Measurements from ENCODE around the gene RBCK1.

DNA sequence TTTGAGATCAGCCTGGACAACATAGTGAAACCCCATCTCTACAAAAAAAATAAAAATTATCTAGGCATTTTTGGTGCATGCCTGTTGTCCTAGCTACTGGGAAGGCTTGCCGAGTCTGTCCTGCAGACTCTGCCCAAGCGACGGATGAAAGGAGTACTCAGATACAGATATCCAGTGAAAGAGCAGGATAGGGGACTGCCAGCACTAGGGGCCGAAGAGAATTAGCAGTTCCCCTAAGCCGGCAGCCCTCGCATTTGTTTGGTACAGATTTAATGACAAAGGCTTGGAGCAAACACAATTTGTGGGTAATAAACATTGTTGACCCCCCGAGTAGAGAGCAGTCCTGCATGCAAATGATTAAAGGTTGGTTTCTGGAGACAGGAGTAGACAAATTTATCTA, 59.7 kb downstream of the RBCK1 start:
- no peak for TF ChIP-seq CTCF (IDR thresholded peaks at IDR 0.05; ENCODE audit: extremely low read depth in 1 of 2, insufficient read depth in 1 of 2, low read depth in 1 of 2, low read length in 2 of 2)
- no peak for TF ChIP-seq POLR2AphosphoS5 (IDR thresholded peaks at IDR 0.05; ENCODE audit: insufficient read depth, low read depth, low read length)
- no peak for TF ChIP-seq POLR2A (IDR thresholded peaks at IDR 0.05; ENCODE audit: low read depth, low read length)
- TF ChIP-seq EZH2 (IDR thresholded peaks at IDR 0.05; ENCODE audit: borderline replicate concordance, low read depth, low read length, severe bottlenecking) = no peak
- TF ChIP-seq MAX (IDR thresholded peaks at IDR 0.05; ENCODE audit: insufficient read depth, insufficient read length) = no peak
- TF ChIP-seq GATA2 (IDR thresholded peaks at IDR 0.05; ENCODE audit: insufficient read depth, insufficient read length, low read depth, low read length) = no peak

Data from endothelial cell of umbilical vein (primary cell).